GM12891 (cell line): ENCODE measurements around the gene MME.

Experiments
- POLR2A ChIP-seq: IDR thresholded peaks from 2 replicates; pipeline ENCODE4 v1.6.1; 2011; ENCODE audit warnings: low read depth, low read length, control low read depth
- POLR2AphosphoS5 ChIP-seq: IDR thresholded peaks from 2 replicates; pipeline ENCODE4 v1.6.1; 2011; ENCODE audit warnings: low read depth, low read length, control low read depth

- no peak for TF ChIP-seq POLR2AphosphoS5
- no peak for TF ChIP-seq POLR2A
Observed at GRCh38 chr3:155173771-155174170, 93.7 kb downstream of the MME start.
